GM18519 (cell line): Measurements from ENCODE around the gene CARMIL1.
"Not testable (repeated sequence)": the region's sequence is repeated elsewhere in the genome, so short reads cannot be mapped to it uniquely, and the experiment has no call there.

Experiments used
- ATAC-seq: cut with Tn5 transposase; IDR thresholded peaks from one replicate; pipeline ENCODE4 v1.9.1; 2021; ENCODE audit warnings: mild to moderate bottlenecking, moderate library complexity; ENCODE audit not compliant: unreplicated experiment, low FRiP score

CARMIL1 gene

GRCh38 chr6:25365154-25365553, 86.0 kb downstream of the CARMIL1 start:
- ATAC-seq = no peak

GRCh38 chr6:25366903-25367545, 87.8 kb downstream of the CARMIL1 start:
- no peak for ATAC-seq

- no peak for ATAC-seq
Observed at GRCh38 chr6:25369036-25369432, 89.9 kb downstream of the CARMIL1 start.

- no peak for ATAC-seq
Observed at GRCh38 chr6:25369433-25370177, 90.4 kb downstream of the CARMIL1 start.

- no peak for ATAC-seq
Observed at GRCh38 chr6:25370178-25371036, 91.2 kb downstream of the CARMIL1 start.

GRCh38 chr6:25371037-25371347, 91.8 kb downstream of the CARMIL1 start:
- no peak for ATAC-seq

GRCh38 chr6:25375125-25375524, 96.0 kb downstream of the CARMIL1 start:
- no peak for ATAC-seq

GRCh38 chr6:25377664-25378063, 98.5 kb downstream of the CARMIL1 start:
- no peak for ATAC-seq

- ATAC-seq = no peak
Observed at GRCh38 chr6:25381077-25381476, 101.9 kb downstream of the CARMIL1 start.

- ATAC-seq = not testable (repeated sequence)
Observed at GRCh38 chr6:25382476-25382875, 103.3 kb downstream of the CARMIL1 start.

- ATAC-seq = no peak
Observed at GRCh38 chr6:25384234-25384633, 105.1 kb downstream of the CARMIL1 start.

- ATAC-seq = no peak
Observed at GRCh38 chr6:25384967-25385366, 105.8 kb downstream of the CARMIL1 start.

- no peak for ATAC-seq
Observed at GRCh38 chr6:25387483-25387882, 108.3 kb downstream of the CARMIL1 start.

GRCh38 chr6:25387911-25388310, 108.7 kb downstream of the CARMIL1 start:
- no peak for ATAC-seq

- ATAC-seq = no peak
Observed at GRCh38 chr6:25388776-25389175, 109.6 kb downstream of the CARMIL1 start.

GRCh38 chr6:25389471-25389870, 110.3 kb downstream of the CARMIL1 start:
- ATAC-seq = no peak

- no peak for ATAC-seq
Observed at GRCh38 chr6:25392372-25392771, 113.2 kb downstream of the CARMIL1 start.

- ATAC-seq = no peak
Observed at GRCh38 chr6:25395731-25396130, 116.6 kb downstream of the CARMIL1 start.

- ATAC-seq = no peak
Observed at GRCh38 chr6:25397406-25397805, 118.2 kb downstream of the CARMIL1 start.

- ATAC-seq = no peak
Observed at GRCh38 chr6:25399885-25400284, 120.7 kb downstream of the CARMIL1 start.

- ATAC-seq = no peak
Observed at GRCh38 chr6:25401711-25402110, 122.5 kb downstream of the CARMIL1 start.
